Brain microvascular endothelial cell (primary cell): ENCODE measurements around the gene ARMC9.

Experiments
- DNase-seq: peaks from one replicate; pipeline ENCODE4 v3.0.0-alpha.2; 2020
- H3K27ac ChIP-seq: fragments of 250-450 bp; sonication (Bioruptor Pico); 2 replicates; pipeline ENCODE4 v1.5.1; 2020; ENCODE audit warnings: mild to moderate bottlenecking, moderate library complexity
- H3K27me3 ChIP-seq: fragments of 250-450 bp; sonication (Bioruptor Pico); replicated peaks from 2 replicates; pipeline ENCODE4 v1.5.1; 2020; ENCODE audit warnings: mild to moderate bottlenecking
- H3K36me3 ChIP-seq: fragments of 250-450 bp; sonication (Bioruptor Pico); replicated peaks from 2 replicates; pipeline ENCODE4 v1.5.1; 2020; ENCODE audit warnings: mild to moderate bottlenecking
- H3K4me3 ChIP-seq: 2 replicates; pipeline ENCODE4 v1.5.1; 2011; ENCODE audit warnings: low read depth, mild to moderate bottlenecking, control low read depth, low read length, moderate library complexity
- in situ Hi-C: cut with HindIII; loops from 2 replicates; pipeline ENCODE4 v1.10.0; 2017; ENCODE audit warnings: low sequenced_read_pairs, low pct_ligation_motif_present
- TF ChIP-seq, protein P1 (sequence below): IDR thresholded peaks from 2 replicates; pipeline ENCODE4 v1.5.1; 2011; ENCODE audit warnings: low read depth, mild to moderate bottlenecking, moderate library complexity, low read length, control low read depth, inconsistent platforms; ENCODE audit errors: missing control alignments

ARMC9 gene

GRCh38 chr2:231263118-231263831 is 64.8 kb downstream of the ARMC9 start:
- in situ Hi-C loops, result no loop called here

GRCh38 chr2:231270221-231271114 is 72.0 kb downstream of the ARMC9 start:
- DNase-seq, result no peak
- in situ Hi-C loops, result no loop called here
- Histone ChIP-seq H3K4me3 (no peak overlapping the region), H3K27ac (no peak overlapping the region), H3K27me3 (no peaks in the 10 kb centered on the region), H3K36me3 (peaks cover 64% of the 10 kb centered on the region)
- TF ChIP-seq, protein P1, sequence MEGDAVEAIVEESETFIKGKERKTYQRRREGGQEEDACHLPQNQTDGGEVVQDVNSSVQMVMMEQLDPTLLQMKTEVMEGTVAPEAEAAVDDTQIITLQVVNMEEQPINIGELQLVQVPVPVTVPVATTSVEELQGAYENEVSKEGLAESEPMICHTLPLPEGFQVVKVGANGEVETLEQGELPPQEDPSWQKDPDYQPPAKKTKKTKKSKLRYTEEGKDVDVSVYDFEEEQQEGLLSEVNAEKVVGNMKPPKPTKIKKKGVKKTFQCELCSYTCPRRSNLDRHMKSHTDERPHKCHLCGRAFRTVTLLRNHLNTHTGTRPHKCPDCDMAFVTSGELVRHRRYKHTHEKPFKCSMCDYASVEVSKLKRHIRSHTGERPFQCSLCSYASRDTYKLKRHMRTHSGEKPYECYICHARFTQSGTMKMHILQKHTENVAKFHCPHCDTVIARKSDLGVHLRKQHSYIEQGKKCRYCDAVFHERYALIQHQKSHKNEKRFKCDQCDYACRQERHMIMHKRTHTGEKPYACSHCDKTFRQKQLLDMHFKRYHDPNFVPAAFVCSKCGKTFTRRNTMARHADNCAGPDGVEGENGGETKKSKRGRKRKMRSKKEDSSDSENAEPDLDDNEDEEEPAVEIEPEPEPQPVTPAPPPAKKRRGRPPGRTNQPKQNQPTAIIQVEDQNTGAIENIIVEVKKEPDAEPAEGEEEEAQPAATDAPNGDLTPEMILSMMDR, result no peak

More at GRCh38 chr2:231263118-231263831, 64.8 kb downstream of the ARMC9 start:
- DNase-seq, result no peak
- TF ChIP-seq, protein P1, result no peak
- H3K36me3 ChIP-seq, result peaks cover 60% of the 10 kb centered on the region
- no peak overlapping the region for H3K27ac ChIP-seq
- no peak overlapping the region for H3K4me3 ChIP-seq
- no peaks in the 10 kb centered on the region for H3K27me3 ChIP-seq

GRCh38 chr2:231272991-231273390 is 74.6 kb downstream of the ARMC9 start:
- peaks cover 68% of the 10 kb centered on the region for H3K36me3 ChIP-seq
- no peak overlapping the region for H3K4me3 ChIP-seq
- H3K27ac ChIP-seq, result no peak overlapping the region
- in situ Hi-C loops, result no loop called here
- TF ChIP-seq, protein P1, result no peak
- H3K27me3 ChIP-seq, result no peaks in the 10 kb centered on the region
- DNase-seq, result no peak

GRCh38 chr2:231276987-231277386 is 78.6 kb downstream of the ARMC9 start:
- in situ Hi-C loops, result no loop called here
- TF ChIP-seq, protein P1, result no peak
- Histone ChIP-seq H3K36me3 (peaks cover 81% of the 10 kb centered on the region), H3K27me3 (no peaks in the 10 kb centered on the region), H3K27ac (no peak overlapping the region), H3K4me3 (no peak overlapping the region)
- DNase-seq, result no peak

- in situ Hi-C loops, result no loop called here
- DNase-seq, result no peak
- Histone ChIP-seq H3K27me3 (no peaks in the 10 kb centered on the region), H3K4me3 (no peak overlapping the region), H3K36me3 (peaks cover 83% of the 10 kb centered on the region), H3K27ac (no peak overlapping the region)
- TF ChIP-seq, protein P1, result no peak
These were observed 79.5 kb downstream of the ARMC9 start for GRCh38 chr2:231277962-231278361.
